Loucy (cell line): ENCODE data around the gene MUTYH.

ENCODE experiments used
- CTCF ChIP-seq: fragments of 200-600 bp; sonication (generic); conservative IDR thresholded peaks from 2 replicates; pipeline ENCODE4 v1.5.1; 2014; ENCODE audit warnings: mild to moderate bottlenecking, antibody characterized with exemption, low read length
- EZH2phosphoT487 ChIP-seq: fragments of 200-600 bp; IDR thresholded peaks from 2 replicates; pipeline ENCODE4 v1.6.1; 2018; ENCODE audit warnings: antibody characterized with exemption, mild to moderate bottlenecking, moderate library complexity, borderline replicate concordance

- TF ChIP-seq CTCF (no peak), EZH2phosphoT487 (no peak)
Measured at GRCh38 chr1:45299296-45299695, 40.9 kb downstream of the MUTYH start.
